KOPT-K1 (cell line): Measurements from ENCODE around the gene NCAM1.

Source experiments
- H3K27ac ChIP-seq: fragments of 200-600 bp; sonication (generic); 2 replicates; pipeline ENCODE4 v1.5.1; 2016; ENCODE audit warnings: antibody characterized with exemption, mild to moderate bottlenecking, low read depth, low read length; ENCODE audit not compliant: poor library complexity, severe bottlenecking
- H3K36me3 ChIP-seq: fragments of 200-600 bp; sonication (generic); 2 replicates; pipeline ENCODE4 v1.5.1; 2017; ENCODE audit warnings: antibody characterized with exemption, mild to moderate bottlenecking, low read length, moderate library complexity; ENCODE audit not compliant: insufficient read depth
- H3K9me3 ChIP-seq: fragments of 200-600 bp; sonication (generic); 2 replicates; pipeline ENCODE4 v1.5.1; 2017; ENCODE audit warnings: antibody characterized with exemption, low read length, mild to moderate bottlenecking; ENCODE audit not compliant: insufficient read depth, poor library complexity, severe bottlenecking

The NCAM1 gene

DNA sequence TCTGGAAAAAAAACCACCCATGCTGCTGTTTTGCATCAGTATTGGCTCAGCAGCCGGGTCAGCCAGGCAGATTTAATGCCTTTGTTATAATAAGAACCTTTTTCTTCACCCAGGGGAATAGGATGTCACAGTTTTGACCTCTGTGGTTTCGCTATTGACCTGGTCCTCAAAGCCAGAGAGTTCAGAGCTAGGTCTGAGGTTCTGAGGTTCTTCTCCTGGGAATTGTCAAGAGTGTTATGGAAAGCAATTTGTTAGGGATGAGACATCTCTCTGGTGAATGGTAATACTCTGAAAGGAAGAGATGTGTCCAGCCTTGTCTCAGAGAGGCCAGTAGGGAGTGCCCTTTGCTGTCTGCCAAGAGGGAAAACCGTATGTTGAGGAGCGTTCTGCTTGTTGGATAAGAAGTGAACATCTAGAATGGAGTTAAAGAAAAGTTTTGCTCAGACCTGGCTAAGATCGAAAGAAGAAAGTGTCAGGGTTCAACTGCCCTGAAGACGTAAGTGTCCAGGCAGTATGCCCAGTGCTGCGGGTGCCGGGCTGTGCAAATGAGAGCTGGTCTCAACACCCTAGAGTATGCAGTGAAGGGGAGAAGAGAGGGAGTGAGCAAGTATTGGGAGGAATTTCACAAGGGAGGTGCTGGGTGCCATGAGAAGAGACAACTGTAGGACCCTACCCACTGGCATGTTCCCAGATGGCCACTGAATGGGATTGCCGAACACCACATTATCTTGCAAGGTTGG, 202.2 kb downstream of the NCAM1 start:
- Histone ChIP-seq H3K27ac (no peak overlapping the region), H3K36me3 (no peaks in the 10 kb centered on the region), H3K9me3 (no peaks in the 10 kb centered on the region)

DNA sequence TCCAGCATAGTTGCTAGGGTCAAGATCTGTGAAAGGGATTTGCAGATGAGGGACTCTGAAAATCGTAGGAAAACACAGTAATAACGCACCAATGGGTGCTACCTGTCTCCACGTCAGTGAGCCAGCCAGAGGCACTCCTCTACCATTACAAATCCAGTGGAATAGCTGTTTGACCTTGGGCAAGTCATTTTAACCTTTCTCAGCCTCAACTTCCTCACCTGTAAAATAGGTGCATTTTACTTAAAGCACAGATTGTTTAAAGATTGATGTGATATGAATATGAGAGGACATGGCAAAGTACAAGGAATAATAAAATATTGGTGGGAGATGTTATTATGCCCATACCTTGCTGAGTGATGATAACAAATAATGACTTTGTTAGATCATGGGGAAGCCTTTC, 205.1 kb downstream of the NCAM1 start:
- no peaks in the 10 kb centered on the region for H3K9me3 ChIP-seq
- H3K36me3 ChIP-seq: no peaks in the 10 kb centered on the region
- H3K27ac ChIP-seq: no peak overlapping the region

DNA sequence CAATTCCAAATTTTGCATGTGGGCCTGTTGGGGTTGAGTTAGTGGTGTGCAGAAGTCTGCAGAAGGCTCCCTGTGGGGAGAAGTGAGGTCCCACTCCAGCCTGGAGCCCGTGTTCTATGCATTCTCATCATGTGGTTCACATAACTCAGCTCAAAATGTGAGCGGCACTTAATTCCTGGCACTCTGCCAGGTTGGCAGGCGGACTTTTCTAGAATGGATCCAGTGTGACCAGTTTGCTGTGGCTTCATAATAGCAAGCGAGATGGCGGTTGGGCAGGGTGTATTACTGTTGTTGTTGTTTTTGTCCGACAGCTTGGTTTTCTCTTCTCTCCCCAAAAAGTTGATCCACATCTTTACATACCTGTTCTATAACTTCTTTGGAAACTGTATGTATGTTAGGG, 206.4 kb downstream of the NCAM1 start:
- Histone ChIP-seq H3K9me3 (no peaks in the 10 kb centered on the region), H3K36me3 (no peaks in the 10 kb centered on the region), H3K27ac (no peak overlapping the region)

DNA sequence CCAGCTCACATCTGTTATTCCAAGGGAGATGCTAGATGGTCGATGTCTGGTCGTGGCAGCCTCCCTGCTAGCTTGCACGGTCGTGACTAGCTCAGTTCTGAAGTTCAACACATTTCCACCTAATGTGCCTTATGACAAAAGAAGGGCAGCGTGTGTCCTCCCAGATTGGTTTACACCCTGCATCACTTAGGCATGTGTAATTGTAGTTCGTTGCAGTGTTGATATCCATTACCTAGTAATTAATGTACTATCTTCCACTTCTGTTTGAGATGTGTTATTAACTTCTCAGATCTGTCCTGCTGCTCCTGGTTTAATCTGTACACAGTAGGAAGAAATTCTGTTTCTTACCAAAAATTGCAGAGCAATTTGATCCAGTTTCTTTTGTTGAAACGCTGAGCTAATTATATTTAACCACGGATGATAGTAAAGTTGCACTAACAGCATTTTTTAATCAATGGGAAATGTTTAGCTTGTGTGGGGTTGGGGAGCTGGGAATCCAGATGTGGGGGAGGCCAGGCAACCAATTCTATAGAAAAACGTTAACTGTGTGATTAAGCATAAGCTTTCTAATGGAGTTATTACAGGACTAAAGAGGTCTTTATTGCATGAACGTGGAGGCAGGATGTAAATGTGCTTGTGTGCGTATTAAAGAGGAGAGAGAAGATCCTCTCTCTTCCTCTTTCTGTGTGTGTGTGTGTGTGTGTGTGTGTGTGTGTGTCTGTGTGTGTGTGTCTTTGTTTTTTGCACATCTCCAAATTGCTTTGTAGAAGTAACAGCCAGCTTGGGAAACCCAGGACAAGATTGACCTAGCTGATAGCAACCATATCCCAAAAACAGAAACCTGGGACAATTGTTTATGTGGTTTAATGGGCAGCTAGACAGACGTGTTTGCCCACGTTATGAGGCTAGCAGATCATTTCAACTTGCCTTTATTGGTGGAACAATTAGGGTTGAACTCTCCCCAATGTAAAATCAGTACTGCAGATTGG, 207.4 kb downstream of the NCAM1 start:
- Histone ChIP-seq H3K9me3 (no peaks in the 10 kb centered on the region), H3K36me3 (no peaks in the 10 kb centered on the region), H3K27ac (no peak overlapping the region)

DNA sequence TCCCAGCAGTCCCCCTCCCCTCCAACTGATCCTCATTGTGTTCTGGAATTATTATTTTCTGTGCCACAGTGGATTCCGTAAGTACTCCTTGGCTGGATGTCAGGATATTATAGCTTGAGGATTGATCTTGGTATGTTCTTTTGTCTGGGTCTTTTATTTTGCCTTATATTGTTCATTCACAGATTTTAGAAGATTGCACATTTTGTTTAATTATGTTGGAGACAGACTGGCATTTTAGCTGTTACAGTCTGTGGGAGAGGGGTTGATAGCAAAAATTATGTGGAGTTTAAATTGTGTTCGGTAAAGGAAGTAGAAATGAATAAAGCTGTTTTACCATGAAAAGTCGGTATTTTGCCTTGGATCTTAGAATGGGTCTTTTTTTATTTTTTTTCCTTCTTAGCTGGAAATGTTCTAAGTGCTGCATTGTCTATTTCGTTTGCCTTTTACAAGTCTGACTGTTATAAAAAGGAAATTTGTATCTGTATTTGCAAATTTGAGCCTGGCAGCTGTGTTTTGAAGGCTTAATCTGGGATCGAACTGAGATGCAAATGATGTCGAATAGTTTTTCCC, 211.2 kb downstream of the NCAM1 start:
- Histone ChIP-seq H3K36me3 (no peaks in the 10 kb centered on the region), H3K27ac (no peak overlapping the region), H3K9me3 (no peaks in the 10 kb centered on the region)

DNA sequence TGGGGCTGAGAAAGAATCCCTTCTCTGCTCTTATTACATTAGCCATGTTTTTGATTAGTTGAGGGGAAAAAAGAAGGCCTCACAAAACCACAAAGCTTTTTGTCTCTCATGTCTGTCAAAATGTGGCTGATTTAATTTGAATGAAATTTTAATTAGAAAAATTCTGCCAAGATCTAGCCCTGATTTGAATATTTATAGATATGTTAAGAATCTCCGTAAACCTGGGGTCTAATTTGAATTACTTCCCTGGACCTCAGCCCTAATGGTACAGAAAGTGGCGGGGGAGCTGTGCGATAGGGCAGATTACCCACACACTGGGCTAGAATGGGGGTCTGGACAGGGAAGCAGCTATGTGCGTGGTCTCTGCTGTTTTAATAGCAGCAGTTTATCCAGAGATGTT, 211.9 kb downstream of the NCAM1 start:
- Histone ChIP-seq H3K9me3 (no peaks in the 10 kb centered on the region), H3K27ac (no peak overlapping the region)

DNA sequence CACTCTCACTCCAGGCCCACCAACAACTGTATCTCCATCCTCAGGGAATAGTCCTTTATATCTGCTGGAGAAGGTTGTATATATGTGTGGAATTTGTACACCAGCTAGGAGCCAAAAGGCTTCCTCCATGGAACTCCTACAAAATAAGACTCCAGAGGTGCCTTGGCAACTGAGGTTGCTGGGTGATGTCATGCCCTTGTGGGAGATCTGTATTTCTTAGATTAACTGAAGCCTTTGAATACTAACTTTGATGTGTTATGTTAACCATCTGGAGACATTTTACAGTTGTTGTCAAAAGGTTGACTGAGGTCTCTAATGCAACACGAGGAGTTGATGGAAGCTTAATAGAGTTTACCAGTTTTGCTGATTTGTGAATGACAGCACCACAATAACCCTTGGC, 213.7 kb downstream of the NCAM1 start:
- H3K27ac ChIP-seq: no peak overlapping the region
- H3K9me3 ChIP-seq: no peaks in the 10 kb centered on the region
- no peaks in the 10 kb centered on the region for H3K36me3 ChIP-seq

More for the DNA sequence above, 211.9 kb downstream of the NCAM1 start:
- no peaks in the 10 kb centered on the region for H3K36me3 ChIP-seq

DNA sequence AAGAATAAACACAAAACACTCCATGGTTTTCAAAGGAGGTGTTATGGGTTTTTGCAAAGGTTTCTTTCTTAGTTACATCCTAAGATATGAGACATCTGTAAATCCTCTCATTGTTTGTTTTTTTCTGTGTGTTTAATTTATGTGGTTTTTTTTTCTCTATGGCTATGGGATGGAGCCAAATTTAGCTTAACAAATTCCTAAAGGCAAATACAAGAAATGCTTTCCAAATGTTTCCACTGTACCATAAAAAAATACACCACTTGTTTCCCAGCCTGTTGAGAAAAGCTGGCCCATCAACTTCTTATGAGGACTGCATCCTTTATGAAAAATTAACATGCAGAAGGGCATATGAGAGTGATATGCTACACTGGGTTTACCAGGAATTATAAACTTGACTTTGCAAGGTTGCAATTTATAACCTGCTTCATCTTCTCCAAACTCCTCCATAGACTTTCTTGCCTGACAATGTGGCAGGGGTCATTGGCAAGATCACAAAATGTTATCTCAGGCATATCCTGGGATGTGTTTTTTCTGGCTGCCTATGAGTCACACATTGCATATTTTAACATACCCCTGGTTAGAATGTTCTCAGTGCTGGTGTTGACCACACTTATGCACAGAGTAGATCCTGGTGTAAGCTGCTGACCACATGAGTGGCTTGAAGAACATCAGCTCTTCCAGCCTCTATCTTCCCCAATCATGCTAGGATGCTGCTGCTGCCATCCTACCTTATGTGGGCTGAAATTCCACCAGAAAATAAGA, 215.6 kb downstream of the NCAM1 start:
- H3K36me3 ChIP-seq: no peaks in the 10 kb centered on the region
- H3K9me3 ChIP-seq: no peaks in the 10 kb centered on the region
- H3K27ac ChIP-seq: no peak overlapping the region

DNA sequence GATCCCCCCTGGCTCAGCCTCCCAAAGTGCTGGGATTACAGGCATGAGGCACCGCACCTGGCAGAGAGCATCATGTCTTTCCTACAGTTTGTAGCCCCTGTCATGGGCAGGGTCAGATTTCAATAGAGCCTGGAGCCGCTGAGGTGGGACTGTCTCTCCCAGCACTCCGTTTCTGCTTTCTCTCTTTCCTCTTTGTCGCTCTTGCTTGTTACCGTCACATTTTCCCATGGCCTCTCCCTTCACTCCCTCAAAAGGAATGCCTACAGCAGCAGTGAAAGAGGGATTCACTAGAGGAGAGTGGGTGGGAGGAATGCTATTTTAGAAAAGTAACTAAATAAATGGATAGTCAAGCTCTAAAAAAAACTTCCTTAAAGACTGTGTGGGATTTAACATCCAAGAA, 216.5 kb downstream of the NCAM1 start:
- Histone ChIP-seq H3K36me3 (no peaks in the 10 kb centered on the region), H3K27ac (no peak overlapping the region), H3K9me3 (no peaks in the 10 kb centered on the region)

DNA sequence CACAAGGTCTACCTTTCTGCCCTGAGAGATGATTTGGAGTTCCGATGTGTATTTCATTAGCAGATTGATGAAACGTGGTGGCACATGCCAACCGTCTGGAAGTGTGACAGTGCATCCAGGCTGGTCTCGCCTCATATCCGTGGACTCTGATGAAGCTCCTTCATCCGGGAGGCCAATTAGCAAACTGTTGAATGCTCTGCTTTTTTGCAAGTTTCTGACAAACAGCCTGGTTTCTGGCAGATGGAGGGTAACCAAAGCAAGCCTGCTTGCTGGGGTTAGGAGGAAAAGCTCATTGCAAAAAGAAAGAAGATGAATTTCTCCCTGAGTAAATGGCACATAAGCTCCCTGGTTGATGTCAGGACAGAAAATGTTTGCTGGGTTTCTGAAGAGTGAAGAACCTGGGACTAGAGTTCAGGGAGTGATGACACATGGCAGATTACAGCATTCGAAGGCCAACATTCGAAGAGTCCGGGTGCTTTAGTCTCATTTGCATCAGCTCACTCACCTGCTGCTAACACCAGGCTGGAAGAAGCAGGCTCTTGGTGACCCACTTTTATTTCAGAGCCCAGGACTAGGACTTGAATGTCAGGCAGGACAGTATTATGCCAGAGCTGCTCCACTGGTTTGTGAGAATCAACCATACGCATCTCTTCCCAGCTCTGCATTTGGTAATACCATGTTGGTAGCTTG, 217.3 kb downstream of the NCAM1 start:
- Histone ChIP-seq H3K27ac (no peak overlapping the region), H3K9me3 (no peaks in the 10 kb centered on the region), H3K36me3 (no peaks in the 10 kb centered on the region)

DNA sequence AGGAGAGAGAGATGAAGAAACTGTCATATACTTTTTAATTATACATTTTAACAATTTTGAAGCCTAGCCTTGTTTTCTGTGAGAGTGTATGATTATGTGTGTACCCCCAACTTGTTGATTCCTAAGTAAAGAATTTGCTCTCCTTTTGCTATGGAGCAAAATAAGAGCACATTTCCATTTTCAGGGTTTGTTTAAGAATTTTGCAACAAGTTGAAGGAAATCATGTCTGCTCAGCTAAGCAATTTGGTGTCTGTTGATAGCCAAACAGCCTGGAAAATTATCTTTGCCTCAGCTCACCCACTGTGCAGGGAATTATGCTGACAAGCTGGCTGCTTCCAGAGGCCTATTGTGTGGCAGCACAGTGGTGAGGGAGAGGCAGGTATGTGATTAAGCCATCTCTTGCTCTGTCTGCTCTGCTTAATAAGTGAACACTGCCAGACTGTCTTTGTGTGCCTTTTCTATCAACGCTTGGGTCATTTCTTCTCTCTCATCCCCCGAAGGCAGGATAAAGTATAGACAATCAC, 218.0 kb downstream of the NCAM1 start:
- Histone ChIP-seq H3K27ac (no peak overlapping the region), H3K36me3 (no peaks in the 10 kb centered on the region), H3K9me3 (no peaks in the 10 kb centered on the region)

DNA sequence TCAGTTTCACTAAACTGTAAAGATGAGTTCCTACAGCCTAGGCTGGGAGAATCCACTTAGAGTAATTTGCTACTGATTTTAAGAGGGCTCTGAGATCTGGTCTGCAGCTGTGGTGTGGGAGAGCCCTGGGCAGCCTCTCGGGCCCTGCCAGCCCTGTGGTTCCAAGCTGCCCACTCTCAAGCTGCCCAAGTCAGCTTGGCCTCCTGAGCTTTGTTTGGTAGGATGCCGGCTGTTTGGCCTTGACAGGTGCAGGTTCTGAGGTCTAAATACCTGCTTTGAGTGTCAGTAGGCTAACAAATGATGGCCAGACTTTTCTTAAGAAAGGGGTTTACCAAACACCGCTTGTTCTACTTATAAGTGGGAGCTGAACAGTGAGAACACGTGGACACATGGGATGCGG, 219.9 kb downstream of the NCAM1 start:
- Histone ChIP-seq H3K9me3 (no peaks in the 10 kb centered on the region), H3K36me3 (no peaks in the 10 kb centered on the region), H3K27ac (no peak overlapping the region)

DNA sequence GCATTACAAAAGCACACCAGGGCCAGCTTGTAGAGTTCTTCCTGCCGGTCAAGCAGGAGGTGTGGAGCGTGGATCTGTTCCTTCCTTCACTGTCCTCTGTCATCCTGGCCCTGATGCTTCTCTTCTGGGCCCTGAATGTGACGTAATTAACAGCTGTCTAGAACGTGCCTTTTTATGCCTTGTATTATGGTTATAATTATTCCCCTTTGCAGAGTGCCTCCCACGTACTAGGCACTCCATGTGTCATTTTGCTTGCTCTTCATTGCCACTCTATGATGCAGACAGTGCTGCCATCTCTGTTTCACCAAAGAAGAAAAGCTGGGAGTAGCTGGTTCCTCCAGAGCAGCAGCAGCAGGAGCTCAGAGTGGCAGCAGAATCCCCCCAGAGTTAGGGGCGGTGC, 221.1 kb downstream of the NCAM1 start:
- Histone ChIP-seq H3K36me3 (no peaks in the 10 kb centered on the region), H3K27ac (no peak overlapping the region), H3K9me3 (no peaks in the 10 kb centered on the region)

DNA sequence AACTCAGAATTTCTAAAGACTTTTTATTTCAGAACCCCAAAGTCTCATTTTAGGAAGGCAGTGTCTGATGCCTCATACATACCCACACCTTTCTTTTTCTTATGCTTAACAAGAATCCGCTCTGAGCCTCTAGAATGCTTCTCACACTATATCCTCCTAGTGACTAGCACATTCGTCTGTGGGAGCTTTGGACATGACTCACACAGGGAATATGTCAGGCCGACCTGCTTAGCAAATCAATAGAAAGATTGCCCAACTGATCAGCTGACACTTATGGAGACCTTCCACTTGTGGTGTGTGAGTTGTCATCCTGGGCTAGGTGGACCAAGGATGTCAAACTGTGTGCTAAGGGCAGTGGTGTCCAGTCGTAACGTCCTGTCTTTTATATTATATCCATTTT, 223.3 kb downstream of the NCAM1 start:
- Histone ChIP-seq H3K9me3 (no peaks in the 10 kb centered on the region), H3K27ac (no peak overlapping the region), H3K36me3 (no peaks in the 10 kb centered on the region)
